Transverse colon (tissue), 3 donors: ENCODE measurements around the gene ZNF600.
"Not testable (repeated sequence)": the region's sequence is repeated elsewhere in the genome, so short reads cannot be mapped to it uniquely, and the experiment has no call there.

Experiments
- POLR2A ChIP-seq: fragments of 450-650 bp; IDR thresholded peaks from one replicate; pipeline ENCODE4 v1.6.1; 2016; ENCODE audit warnings: antibody characterized with exemption, mild to moderate bottlenecking, moderate library complexity
- TF ChIP-seq, protein P1 (sequence below), 5 experiments: fragments of 200-600 bp in 3 of 5; fragments of 450-650 bp in 2 of 5; sonication (generic) in 3 of 5; IDR thresholded peaks; 1 replicate in 2 of 5; 2 replicates in 3 of 5; pipeline ENCODE4 v1.5.1; 2016 to 2017; ENCODE audit warnings: antibody characterized with exemption in 5 of 5, inconsistent platforms in 3 of 5, mild to moderate bottlenecking in 2 of 5, moderate library complexity in 1 of 5

DNA sequence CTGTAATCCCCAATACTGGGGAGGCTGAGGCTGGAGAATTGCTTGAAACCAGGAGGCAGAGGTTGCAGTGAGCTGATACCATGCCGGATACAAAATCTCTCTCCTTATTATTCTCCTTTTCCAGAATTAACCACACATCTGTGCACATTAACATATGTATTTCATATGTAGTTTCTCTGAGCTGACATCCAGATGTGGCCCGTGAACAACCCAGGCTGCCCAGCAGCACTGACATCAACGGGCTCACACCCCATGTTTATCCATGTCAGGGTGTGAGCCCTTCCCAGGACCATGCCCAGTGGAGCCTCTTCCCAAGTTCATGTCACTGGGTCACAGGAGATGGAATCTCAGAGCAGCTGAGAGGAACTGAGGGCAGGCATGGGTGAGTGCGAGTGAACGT is 71.3 kb downstream of the ZNF600 start:
- not testable (repeated sequence) for TF ChIP-seq POLR2A
- TF ChIP-seq, protein P1, sequence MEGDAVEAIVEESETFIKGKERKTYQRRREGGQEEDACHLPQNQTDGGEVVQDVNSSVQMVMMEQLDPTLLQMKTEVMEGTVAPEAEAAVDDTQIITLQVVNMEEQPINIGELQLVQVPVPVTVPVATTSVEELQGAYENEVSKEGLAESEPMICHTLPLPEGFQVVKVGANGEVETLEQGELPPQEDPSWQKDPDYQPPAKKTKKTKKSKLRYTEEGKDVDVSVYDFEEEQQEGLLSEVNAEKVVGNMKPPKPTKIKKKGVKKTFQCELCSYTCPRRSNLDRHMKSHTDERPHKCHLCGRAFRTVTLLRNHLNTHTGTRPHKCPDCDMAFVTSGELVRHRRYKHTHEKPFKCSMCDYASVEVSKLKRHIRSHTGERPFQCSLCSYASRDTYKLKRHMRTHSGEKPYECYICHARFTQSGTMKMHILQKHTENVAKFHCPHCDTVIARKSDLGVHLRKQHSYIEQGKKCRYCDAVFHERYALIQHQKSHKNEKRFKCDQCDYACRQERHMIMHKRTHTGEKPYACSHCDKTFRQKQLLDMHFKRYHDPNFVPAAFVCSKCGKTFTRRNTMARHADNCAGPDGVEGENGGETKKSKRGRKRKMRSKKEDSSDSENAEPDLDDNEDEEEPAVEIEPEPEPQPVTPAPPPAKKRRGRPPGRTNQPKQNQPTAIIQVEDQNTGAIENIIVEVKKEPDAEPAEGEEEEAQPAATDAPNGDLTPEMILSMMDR (IDR thresholded peaks at IDR 0.05) = not testable (repeated sequence)
